ENCODE measurements around the gene RAPGEF4. TPM values are rescaled to one million over a fixed set of nuclear protein-coding genes. Genes with fewer than 3 reads are reported as not detected.

RAPGEF4 gene
- total RNA-seq, 1 experiment from 2014 or later = 0.62 TPM

- in situ Hi-C loops (cut with HindIII; ENCODE audit: low pct_unique_long_range_greater_than_20kb, low sequenced_read_pairs) = no loop called here
- Histone ChIP-seq H3K27me3 (ENCODE audit: control insufficient read depth, insufficient read depth, low read length) (no peaks in the 10 kb centered on the region; the same call in 1 of the 2 replicates), H3K4me3 (ENCODE audit: low read depth in 2 of 2, low read length in 2 of 2) (no peak overlapping the region), H3K27ac (ENCODE audit: low read length) (no peak overlapping the region), H3K9me3 (ENCODE audit: control insufficient read depth, insufficient read depth, low read depth, low read length) (no peaks in the 10 kb centered on the region), H3K4me1 (ENCODE audit: control insufficient read depth, insufficient read depth, low read length) (no peaks in the 10 kb centered on the region), H3K36me3 (ENCODE audit: control insufficient read depth, insufficient read depth, low read length) (no peaks in the 10 kb centered on the region)
- POLR2A ChIA-PET = no interaction called here
- TF ChIP-seq POLR2AphosphoS5 (IDR thresholded peaks at IDR 0.05; ENCODE audit: low read depth, low read length) = no peak
- TF ChIP-seq REST (IDR thresholded peaks at IDR 0.05; ENCODE audit: insufficient read depth in 1 of 2, low read depth in 2 of 2, low read length in 1 of 2) = no peak
- TF ChIP-seq TCF7L2 (IDR thresholded peaks at IDR 0.05; ENCODE audit: low read depth, low read length) = no peak
- no peak for TF ChIP-seq SIN3A (IDR thresholded peaks at IDR 0.05; ENCODE audit: borderline replicate concordance, insufficient read depth, low read depth, low read length)
- no peak for TF ChIP-seq CTCF (IDR thresholded peaks at IDR 0.05)
- ATAC-seq = no peak
- CTCF ChIA-PET = no interaction called here
- intact Hi-C loops (cut with micrococcal nuclease; ENCODE audit: unreplicated experiment) = no loop called here
- DNase-seq (ENCODE audit: low read depth, low spot score) = no peak
- BruUV-seq (replicated peaks) = no TSS peak
These were observed 54.8 kb downstream of the RAPGEF4 start for GRCh38 chr2:172790404-172790803.

- TF ChIP-seq CTCF (IDR thresholded peaks at IDR 0.05) = no peak
- TF ChIP-seq POLR2AphosphoS5 (IDR thresholded peaks at IDR 0.05; ENCODE audit: low read depth, low read length) = no peak
- no peak for TF ChIP-seq REST (IDR thresholded peaks at IDR 0.05; ENCODE audit: insufficient read depth in 1 of 2, low read depth in 2 of 2, low read length in 1 of 2)
- no peak for TF ChIP-seq SIN3A (IDR thresholded peaks at IDR 0.05; ENCODE audit: borderline replicate concordance, insufficient read depth, low read depth, low read length)
- no peak for TF ChIP-seq TCF7L2 (IDR thresholded peaks at IDR 0.05; ENCODE audit: low read depth, low read length)
- in situ Hi-C loops (cut with HindIII; ENCODE audit: low pct_unique_long_range_greater_than_20kb, low sequenced_read_pairs) = no loop called here
- DNase-seq (ENCODE audit: low read depth, low spot score) = no peak
- Histone ChIP-seq H3K4me3 (ENCODE audit: low read depth in 2 of 2, low read length in 2 of 2) (no peak overlapping the region), H3K4me1 (ENCODE audit: control insufficient read depth, insufficient read depth, low read length) (no peaks in the 10 kb centered on the region), H3K9me3 (ENCODE audit: control insufficient read depth, insufficient read depth, low read depth, low read length) (no peaks in the 10 kb centered on the region), H3K27me3 (ENCODE audit: control insufficient read depth, insufficient read depth, low read length) (no peaks in the 10 kb centered on the region; the same call in 1 of the 2 replicates), H3K36me3 (ENCODE audit: control insufficient read depth, insufficient read depth, low read length) (no peaks in the 10 kb centered on the region), H3K27ac (ENCODE audit: low read length) (no peak overlapping the region)
- no peak for ATAC-seq
- ChIA-PET CTCF (no interaction called here), POLR2A (no interaction called here)
- no TSS peak for BruUV-seq (replicated peaks)
- intact Hi-C loops (cut with micrococcal nuclease; ENCODE audit: unreplicated experiment) = no loop called here
These were observed 56.3 kb downstream of the RAPGEF4 start for GRCh38 chr2:172791953-172792352.

Measured in Panc1 (cell line).